Right forelimb (tissue), 1 donor: ENCODE results near the gene SEBOX.

ENCODE experiments used
- DNase-seq: peaks from one replicate; pipeline ENCODE4 v3.0.0-alpha.2; 2018

SEBOX gene

DNA sequence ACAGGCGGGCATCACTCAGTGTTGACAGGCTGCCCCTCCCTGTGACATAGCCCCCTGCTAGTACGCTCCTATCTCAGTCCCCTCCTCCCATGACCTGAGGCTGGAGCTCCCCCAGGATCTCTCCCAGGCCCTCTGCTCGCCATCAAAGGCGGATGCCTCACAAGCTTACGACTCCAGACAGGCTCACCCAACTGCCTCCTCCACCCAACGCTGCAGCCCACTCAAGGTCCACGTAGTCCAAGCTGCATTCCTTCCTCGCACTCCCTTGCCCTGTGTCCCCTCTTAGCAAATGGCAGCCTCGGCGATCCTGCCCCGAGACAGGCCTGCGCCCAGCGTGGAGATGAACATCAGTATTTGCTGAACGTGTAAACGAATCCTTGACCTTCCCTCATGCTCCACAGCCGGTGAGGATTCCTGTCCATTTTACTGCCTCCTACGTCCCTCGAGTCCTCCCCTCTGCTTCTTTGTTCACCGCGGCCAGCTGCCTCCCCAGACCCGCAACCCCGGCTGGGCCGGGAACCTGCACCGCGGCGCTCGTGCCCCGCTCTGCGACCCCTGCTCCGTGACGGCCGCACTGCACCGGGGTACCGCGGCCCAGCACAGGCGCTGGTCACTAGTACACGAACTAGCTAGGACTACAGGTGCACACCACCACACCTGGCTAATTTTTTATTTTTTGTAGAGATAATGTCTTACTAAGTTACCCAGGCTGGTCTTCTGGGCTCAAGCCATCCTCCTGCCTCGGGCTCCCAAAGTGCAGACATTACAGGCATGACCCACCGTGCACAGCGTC lies 46.8 kb downstream of the SEBOX start:
- no peak for DNase-seq

DNA sequence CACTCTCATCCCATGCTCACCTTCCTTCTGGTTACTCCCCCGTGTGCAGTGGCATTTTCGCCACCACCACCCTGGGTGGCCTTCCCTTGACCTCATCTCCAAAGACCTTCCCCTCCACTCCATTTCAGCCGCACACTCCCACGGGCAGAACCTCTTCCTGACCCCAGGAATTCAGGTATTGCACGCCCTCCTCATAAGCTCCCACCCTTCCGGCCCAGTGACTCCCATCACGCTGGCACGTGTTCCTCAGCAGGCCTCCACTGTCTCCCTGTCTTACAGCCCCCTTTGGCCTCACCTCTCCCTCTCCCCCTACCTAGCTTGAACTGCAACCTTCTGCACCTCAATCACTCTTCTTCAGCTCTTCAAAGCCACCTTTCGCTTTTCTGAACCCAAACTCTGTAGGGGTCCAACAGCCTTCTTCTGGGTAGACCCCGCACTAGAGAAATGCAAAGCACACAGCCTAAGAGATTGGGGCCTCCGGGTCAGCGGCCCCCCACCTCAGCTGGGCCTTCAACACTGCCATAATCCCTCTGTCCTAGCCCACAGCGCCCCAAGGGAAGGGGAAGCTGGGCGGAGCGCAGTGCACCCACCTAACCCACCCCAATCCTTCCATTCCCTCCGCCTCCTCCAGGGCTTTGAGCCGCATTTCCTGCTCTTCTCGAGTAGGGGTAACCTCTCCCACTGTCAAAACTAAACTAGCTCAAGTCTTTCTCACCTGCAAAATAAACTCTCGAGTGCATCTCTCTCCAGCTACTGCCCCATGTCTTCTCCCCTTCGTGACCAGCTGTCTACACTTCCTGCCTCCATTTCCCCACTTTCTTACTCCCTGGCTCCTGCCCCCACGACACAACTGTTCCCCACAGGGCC lies 47.7 kb downstream of the SEBOX start:
- DNase-seq: no peak

DNA sequence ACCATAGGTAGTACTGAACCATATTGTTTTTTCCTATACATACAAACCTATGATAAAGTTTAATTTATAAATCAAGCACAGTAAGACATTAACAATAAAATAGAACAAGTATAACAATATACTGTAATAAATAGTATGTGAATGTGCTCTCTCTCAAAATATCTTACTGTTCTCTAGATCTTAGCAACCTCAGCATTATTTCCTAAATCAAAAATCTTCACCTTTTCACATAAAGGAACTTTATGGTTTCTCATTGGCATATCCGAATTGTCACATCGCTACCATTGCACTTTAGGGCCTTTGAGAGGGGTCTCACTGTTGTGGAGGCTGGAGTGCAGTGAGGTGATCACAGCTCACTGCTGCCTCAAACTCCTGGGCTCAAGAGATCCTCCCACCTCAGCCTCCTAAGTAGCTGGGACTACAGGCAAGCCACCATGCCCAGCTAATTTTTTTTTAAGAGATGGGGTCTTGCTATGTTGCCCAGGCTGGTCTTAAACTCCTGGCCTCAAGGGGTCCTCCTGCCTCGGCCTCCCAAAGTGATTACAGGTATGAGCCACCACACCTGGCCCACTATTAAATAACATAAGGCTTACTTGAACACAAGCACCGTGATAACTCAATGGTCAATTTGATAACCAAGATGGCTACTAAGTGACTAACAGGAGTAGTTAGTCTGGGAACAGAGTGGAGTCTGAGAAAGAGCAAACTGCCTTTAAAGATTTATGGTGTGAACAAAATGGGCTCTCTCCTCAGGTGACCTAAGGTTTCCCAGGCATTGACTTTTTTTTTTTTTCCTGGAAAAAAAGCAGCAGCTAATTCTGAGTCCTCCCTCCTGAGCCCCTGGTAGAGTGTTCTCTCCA lies 48.9 kb downstream of the SEBOX start:
- DNase-seq: no peak

DNA sequence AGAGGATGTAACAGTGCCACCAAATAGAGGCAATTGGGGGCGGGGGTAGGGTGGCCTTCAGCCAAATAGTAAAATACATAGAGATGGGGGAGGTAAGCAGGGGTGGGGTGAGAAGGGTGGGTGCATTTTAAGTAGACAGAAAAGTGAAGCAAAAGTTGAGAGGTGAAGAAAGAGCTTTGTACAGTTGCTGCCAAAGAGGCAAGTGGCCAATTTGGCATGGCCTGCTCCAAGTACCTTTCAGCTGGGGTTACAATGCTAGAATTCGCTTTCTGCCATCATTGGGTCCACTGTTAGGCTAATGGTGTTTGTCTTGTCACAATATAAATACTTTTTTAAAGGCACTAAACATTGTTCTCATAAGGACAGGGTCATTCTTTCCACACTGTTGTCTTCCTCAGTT lies 51.2 kb downstream of the SEBOX start:
- no peak for DNase-seq
